OCI-LY1 (cell line): ENCODE measurements around the gene ZNF341.

Experiments used
- CTCF ChIP-seq: fragments of 200-600 bp; sonication (generic), shearing (Covaris generic); IDR thresholded peaks from 2 replicates; pipeline ENCODE4 v1.5.1; 2017; ENCODE audit warnings: mild to moderate bottlenecking, antibody characterized with exemption, low read length, moderate library complexity, mixed read lengths
- EZH2 ChIP-seq: fragments of 200-600 bp; sonication (generic), shearing (Covaris generic); IDR thresholded peaks from 2 replicates; pipeline ENCODE4 v1.8.0; 2017; ENCODE audit warnings: borderline replicate concordance, mixed run types, mild to moderate bottlenecking, antibody characterized with exemption, low read length, moderate library complexity, mixed read lengths

GRCh38 chr20:33686100-33686983, 45.5 kb upstream of the ZNF341 start, which contains the start of gene E2F1:
- TF ChIP-seq CTCF: peak; percentile 5; the same call in 1 of the 2 replicates
- TF ChIP-seq EZH2: no peak
